T-helper 1 cell (primary cell): ENCODE results near the gene CASKIN2.

Source experiments
- DNase-seq, 5 donors: peaks; one replicate each; pipeline ENCODE4 v3.0.0-alpha.2; 2012 to 2020
- total RNA-seq, 4 donors: gene quantifications; one replicate each; lab custom pipeline; 2026; lab: John Stamatoyannopoulos, UW

Gene CASKIN2, protein sequence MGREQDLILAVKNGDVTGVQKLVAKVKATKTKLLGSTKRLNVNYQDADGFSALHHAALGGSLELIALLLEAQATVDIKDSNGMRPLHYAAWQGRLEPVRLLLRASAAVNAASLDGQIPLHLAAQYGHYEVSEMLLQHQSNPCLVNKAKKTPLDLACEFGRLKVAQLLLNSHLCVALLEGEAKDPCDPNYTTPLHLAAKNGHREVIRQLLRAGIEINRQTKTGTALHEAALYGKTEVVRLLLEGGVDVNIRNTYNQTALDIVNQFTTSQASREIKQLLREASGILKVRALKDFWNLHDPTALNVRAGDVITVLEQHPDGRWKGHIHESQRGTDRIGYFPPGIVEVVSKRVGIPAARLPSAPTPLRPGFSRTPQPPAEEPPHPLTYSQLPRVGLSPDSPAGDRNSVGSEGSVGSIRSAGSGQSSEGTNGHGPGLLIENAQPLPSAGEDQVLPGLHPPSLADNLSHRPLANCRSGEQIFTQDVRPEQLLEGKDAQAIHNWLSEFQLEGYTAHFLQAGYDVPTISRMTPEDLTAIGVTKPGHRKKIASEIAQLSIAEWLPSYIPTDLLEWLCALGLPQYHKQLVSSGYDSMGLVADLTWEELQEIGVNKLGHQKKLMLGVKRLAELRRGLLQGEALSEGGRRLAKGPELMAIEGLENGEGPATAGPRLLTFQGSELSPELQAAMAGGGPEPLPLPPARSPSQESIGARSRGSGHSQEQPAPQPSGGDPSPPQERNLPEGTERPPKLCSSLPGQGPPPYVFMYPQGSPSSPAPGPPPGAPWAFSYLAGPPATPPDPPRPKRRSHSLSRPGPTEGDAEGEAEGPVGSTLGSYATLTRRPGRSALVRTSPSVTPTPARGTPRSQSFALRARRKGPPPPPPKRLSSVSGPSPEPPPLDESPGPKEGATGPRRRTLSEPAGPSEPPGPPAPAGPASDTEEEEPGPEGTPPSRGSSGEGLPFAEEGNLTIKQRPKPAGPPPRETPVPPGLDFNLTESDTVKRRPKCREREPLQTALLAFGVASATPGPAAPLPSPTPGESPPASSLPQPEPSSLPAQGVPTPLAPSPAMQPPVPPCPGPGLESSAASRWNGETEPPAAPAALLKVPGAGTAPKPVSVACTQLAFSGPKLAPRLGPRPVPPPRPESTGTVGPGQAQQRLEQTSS (N-terminal part only)
- 0 to 0.36 (median 0.17) reads per million in 4 donors for total RNA-seq

- DNase-seq, result peak; percentile 51 to 72 (median 64)
Observed at GRCh38 chr17:75515496-75516254, at the start of gene CASKIN2. CASKIN2 (minus strand) TSS chr17:75515537; CDS start chr17:75513804, 1,733 bp downstream.

- no peak for DNase-seq
Observed at GRCh38 chr17:75565066-75565465, 49.7 kb upstream of the CASKIN2 start.

DNA sequence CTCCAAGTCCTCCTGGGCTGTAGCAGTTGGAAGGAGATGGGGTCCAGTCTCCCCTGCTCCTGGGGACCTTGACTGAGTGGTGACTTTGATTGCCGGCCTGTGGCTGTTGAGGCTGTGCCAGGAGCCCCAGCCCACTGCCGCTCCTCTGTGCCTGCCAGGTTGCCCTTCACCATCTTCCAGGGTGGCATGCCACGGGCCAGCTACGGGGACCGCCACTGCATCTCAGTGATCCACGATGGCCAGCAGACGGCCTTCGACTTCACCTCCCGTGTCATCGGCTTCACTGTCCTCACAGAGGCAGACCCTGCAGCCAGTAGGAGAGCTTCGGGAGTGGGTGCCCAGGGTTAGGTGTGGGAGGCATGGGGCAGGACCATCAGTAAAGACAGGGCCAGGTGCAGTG is 48.9 kb upstream of the CASKIN2 start:
- no peak for DNase-seq

DNA sequence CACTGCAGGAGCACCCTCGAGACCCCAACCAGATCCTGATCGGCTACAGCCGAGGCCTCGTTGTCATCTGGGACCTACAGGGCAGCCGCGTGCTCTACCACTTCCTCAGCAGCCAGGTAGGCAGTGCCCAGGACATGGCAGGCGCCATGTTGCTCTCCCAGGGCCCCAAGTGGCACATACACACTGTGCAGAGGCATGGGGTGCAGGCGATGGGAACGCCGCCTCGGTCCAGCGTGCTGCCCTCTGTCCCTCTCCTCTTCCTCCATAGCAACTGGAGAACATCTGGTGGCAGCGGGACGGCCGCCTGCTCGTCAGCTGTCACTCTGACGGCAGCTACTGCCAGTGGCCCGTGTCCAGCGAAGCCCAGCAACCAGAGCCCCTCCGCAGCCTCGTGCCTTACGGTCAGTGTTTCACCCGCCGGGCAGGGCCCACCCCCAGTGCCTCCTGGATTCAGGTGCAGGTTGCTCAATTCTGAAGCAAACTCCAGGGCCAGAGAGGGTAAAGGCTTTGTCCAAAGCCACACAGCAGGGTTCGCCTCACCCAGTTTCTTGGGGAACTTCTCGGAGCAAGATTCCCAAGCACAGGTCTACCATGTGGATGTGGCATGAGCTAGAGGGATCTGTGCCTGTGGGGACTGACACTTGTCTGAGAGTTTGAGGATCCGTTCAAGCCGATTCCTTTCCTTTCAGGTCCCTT is 47.9 kb upstream of the CASKIN2 start:
- DNase-seq, result no peak

DNA sequence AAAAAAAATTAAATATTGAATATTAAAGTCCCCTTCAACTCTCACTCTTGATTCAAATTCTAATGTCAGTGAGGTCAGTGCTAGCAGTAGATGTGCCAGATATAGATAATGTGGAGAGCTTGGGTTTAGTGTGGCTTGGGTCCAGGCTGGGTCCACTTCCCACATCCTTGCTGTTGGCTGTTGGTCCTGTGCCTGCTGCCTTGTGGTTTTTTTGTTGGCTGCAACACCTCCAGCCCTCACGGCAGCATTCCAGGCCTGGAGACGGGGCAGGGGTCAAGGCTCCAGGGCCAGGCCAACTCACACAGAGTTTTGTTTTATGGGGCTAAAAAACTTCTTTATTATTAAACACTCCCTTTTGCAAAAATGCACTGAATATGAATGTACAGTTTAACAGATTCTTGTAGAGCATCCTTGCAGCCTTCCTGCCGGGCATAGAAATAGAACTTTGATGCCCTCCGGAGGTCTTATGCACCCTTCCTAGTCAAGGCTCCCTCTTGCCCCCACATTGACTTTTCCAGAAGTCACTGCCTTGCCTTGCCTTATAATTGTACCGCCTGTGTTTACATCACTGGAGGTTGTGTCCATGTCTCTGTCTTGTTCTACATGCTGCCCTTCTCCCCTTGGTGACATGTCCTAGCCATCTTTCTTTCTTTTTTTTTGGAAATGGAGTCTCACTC is 46.7 kb upstream of the CASKIN2 start:
- no peak for DNase-seq

- DNase-seq, result no peak
Observed at GRCh38 chr17:75559958-75560533, 44.7 kb upstream of the CASKIN2 start.

- no peak for DNase-seq
Observed at GRCh38 chr17:75558666-75559530, 43.6 kb upstream of the CASKIN2 start.

- DNase-seq, result no peak
Observed at GRCh38 chr17:75557852-75558665, 42.7 kb upstream of the CASKIN2 start.

DNA sequence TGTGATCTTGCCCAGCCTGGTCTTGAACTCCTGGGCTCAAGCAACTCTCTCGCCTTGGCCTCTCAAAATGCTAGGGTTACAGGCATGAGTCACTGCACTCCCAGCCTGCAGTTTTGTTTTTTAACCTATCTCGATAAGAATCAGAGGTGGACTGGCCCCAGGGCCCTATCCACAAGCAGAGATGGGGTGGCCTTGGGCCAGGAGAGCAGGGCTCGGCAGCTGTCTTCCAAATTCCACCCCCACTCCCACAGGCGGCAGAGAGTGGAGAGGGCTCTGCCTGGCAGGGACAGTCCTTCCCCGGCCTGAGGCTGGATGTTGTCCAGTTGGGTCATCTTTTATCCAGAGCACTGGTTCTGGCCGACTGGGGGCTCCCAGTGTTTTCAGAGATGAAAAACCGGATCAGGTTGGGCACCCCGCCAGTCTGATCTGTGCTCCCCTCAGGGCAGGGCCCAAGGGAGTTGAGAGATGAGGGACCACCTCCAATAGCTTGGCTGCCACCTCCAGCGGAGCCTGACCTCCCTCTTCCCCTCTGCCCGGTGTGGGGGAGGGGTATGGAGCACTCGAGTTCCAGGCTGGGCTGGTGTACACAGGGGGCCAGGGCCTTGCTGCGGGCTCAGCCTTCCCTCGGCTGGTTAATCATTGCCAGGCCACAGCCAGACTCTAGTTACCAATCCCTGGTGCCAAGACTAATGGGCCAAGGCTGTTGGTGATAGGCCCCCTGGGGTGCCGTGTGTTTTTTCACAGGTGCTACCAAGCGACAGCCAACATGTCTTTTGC is 41.9 kb upstream of the CASKIN2 start:
- no peak for DNase-seq

- no peak for DNase-seq
Observed at GRCh38 chr17:75555679-75556153, 40.4 kb upstream of the CASKIN2 start.

- DNase-seq, result no peak
Observed at GRCh38 chr17:75553295-75554110, 38.2 kb upstream of the CASKIN2 start.

GRCh38 chr17:75552425-75553294 is 37.3 kb upstream of the CASKIN2 start:
- DNase-seq, result no peak

DNA sequence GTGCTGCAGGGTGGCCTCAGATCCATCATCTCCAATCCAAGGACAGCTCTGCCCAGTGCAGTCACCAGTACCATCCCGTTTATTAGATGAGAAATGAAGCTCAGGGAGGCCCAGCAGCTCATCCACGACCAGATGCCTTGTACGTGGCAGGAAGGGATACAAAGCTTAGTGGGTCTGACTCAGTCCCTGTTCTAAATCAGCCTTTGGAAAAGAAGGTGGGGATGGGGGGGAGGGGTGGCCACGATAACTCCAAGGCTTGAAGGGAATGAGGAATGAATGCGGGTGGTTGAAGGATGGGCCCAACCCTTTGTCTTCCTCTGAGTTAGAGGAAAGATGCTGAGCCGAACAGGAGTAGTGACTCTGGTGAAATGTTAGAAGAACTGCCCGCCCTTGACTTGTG is 35.9 kb upstream of the CASKIN2 start:
- DNase-seq, result no peak

DNA sequence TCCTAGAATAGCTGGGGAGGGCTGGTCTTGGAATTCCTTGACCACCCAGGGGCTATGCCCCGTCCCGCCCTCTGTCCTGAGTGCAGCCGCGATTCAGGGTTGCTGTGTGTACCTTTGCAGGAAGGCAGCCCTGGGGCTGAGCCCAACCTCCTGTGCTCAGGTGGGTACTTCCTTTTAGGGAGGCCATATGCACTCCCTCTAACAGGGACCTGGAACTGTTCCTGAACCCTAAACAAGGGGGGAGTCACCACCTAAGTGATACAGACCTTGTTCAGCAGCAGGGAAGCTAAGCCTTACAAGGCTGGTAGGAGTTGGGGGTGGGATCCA is 34.8 kb upstream of the CASKIN2 start:
- no peak for DNase-seq

DNA sequence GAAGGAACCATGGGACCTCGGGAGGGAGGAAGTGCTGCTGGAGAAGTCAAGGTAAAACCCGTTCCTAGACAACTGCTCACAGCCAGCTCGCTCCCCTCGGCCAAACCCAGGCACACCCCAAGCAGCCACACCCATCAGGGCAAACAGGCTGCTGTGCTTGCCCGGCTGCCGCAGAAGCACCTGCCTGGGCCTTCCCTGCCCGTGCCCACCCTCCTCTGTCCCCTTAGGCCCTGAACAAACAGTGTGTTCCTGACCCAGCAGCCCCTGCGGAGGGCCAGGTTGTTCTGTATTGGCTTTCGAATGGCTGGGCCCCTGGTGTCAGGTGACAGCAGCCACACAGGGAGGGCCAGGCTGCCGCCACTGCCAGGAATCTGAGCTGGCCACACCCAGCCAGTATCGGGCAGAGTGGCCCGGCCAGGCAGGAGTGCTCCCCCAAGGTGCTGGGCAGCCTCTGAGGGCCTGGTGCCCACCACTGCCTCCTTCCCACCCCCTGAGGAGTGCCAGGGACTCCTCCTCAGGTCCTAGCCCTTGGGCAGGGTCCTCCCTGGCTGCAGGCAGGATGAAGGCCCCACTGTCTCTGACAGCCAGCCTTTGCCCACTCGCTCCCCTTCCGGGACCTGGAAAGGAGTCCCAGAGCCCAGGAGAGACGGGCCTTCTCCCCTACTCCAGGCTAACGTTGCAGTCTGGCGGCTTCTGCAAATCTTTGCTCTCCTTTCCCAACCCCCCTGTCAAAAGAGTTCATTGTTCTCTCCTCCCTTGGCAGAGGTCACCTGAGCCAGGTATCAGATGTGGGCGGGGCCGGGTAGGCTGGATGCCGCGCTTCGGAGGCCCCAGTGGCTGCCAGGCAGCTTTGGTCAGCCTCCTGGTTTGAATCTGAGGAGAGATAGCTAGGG is 34.2 kb upstream of the CASKIN2 start:
- DNase-seq, result no peak
